Inferior parietal cortex (tissue), 1 donor: ENCODE data around the gene POLR3K.

Experiments
- DNase-seq: peaks from one replicate; pipeline ENCODE4 v3.0.0-alpha.2; 2016; ENCODE audit errors: extremely low spot score

Gene POLR3K

GRCh38 chr16:53346-54236 is at the start of gene POLR3K, which contains the start of gene SNRNP25:
POLR3K (minus strand) TSS chr16:53608; CDS start chr16:53586, 22 bp downstream.
SNRNP25 (plus strand) TSS chr16:53828; CDS start chr16:54017, 189 bp downstream.
- peak; percentile 95 for DNase-seq

GRCh38 chr16:102060-102855 is 48.9 kb upstream of the POLR3K start:
- DNase-seq = no peak

- no peak for DNase-seq
These were observed 48.2 kb upstream of the POLR3K start for GRCh38 chr16:101586-101985.

GRCh38 chr16:100989-101388 is 47.6 kb upstream of the POLR3K start:
- DNase-seq = no peak

- DNase-seq = no peak
These were observed 44.4 kb upstream of the POLR3K start for GRCh38 chr16:97822-98221.

GRCh38 chr16:96935-97381 is 43.5 kb upstream of the POLR3K start:
- peak; percentile 83 for DNase-seq

- DNase-seq = no peak
These were observed 41.5 kb upstream of the POLR3K start for GRCh38 chr16:94918-95265.

- DNase-seq = no peak
These were observed 39.3 kb upstream of the POLR3K start for GRCh38 chr16:92431-93339.

- peak; percentile 74 for DNase-seq
These were observed 38.1 kb upstream of the POLR3K start for GRCh38 chr16:91484-91883.

GRCh38 chr16:89391-90302 is 36.2 kb upstream of the POLR3K start:
- DNase-seq = no peak

- DNase-seq = no peak
These were observed 35.2 kb upstream of the POLR3K start for GRCh38 chr16:88613-89012.

- DNase-seq = no peak
These were observed 33.1 kb upstream of the POLR3K start for GRCh38 chr16:86483-86952.

GRCh38 chr16:85865-86264 is 32.5 kb upstream of the POLR3K start:
- no peak for DNase-seq

- no peak for DNase-seq
These were observed 32.0 kb upstream of the POLR3K start for GRCh38 chr16:85407-85782.

- no peak for DNase-seq
These were observed 31.5 kb upstream of the POLR3K start for GRCh38 chr16:84718-85406.

- no peak for DNase-seq
These were observed 30.6 kb upstream of the POLR3K start for GRCh38 chr16:83781-84615.

GRCh38 chr16:83060-83603 is 29.7 kb upstream of the POLR3K start:
- no peak for DNase-seq

GRCh38 chr16:79151-80054 is 26.0 kb upstream of the POLR3K start:
- DNase-seq = no peak
